Stimulated activated CD4-positive, alpha-beta T cell treated with anti-CD3 and anti-CD28 coated beads, Interleukin-15, amount 100 ng/mL, for 48 hours (primary cell): ENCODE results near the gene PSME1.

Experiments used
- DNase-seq, 2 donors: peaks; one replicate each; pipeline ENCODE4 v3.0.0-alpha.2; 2020; ENCODE audit warnings: low read depth in 2 of 2

Gene PSME1

DNA sequence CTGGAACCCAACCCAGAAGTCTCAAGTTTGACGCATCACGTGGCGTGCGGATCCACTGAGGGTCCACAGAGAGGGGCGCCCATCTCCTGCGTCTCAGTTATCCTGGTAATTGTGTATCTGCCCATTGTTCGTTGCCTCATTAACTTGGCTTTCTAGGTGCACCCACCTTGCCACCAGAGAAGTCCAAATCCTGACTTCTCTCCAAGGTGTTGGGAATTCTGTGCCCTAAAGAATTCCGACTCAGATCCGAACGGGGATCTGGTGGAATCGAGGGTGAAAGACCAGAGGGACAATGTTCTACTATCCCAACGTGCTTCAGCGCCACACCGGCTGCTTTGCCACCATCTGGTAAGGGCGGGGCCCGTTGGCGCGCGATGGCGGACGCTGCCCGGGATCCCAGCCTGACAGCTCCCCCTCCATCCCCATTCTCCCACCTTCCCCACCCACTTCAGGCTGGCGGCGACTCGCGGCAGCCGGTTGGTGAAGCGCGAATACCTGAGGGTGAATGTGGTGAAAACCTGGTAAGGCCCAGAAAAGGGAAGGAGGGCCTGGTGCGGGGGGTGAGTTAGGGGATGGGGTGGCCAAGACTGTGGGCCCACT is 36.4 kb downstream of the PSME1 start:
- DNase-seq, result no peak

DNA sequence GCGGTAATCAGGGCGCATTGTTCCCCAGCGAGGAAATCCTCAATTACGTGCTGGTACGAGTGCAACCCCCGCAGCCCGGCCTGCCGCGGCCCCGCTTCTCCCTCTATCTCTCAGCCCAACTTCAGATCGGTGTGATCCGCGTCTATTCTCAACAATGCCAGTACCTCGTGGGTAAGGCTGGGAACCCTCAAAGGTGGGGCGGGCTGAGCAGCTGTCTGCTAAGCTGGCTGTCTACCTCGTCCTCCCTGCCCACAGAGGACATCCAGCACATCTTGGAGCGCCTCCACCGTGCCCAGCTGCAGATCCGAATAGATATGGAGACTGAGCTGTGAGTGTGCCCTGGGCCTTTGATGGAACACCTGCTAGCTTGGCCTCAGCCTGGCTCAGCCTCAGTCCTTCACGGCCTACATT is 36.9 kb downstream of the PSME1 start:
- no peak for DNase-seq

DNA sequence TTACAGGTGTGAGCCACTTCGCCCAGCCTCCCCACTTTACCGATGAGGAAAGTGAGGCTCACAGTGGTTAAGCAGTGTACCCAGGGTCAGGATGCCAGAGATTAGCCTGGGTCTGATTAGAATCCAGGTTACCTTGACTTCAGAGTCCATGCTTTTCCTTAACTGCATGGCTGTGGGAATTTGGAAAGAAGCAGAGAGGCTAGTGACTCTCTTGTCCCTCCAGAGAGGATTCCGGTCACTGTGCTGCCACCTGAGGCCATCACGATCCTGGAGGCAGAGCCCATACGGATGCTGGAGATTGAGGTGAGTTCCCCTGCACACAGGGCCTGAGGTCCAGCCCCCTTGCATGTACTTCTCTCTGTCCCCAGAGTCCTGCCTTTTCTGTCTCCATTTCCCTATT is 40.6 kb downstream of the PSME1 start:
- DNase-seq, result no peak

DNA sequence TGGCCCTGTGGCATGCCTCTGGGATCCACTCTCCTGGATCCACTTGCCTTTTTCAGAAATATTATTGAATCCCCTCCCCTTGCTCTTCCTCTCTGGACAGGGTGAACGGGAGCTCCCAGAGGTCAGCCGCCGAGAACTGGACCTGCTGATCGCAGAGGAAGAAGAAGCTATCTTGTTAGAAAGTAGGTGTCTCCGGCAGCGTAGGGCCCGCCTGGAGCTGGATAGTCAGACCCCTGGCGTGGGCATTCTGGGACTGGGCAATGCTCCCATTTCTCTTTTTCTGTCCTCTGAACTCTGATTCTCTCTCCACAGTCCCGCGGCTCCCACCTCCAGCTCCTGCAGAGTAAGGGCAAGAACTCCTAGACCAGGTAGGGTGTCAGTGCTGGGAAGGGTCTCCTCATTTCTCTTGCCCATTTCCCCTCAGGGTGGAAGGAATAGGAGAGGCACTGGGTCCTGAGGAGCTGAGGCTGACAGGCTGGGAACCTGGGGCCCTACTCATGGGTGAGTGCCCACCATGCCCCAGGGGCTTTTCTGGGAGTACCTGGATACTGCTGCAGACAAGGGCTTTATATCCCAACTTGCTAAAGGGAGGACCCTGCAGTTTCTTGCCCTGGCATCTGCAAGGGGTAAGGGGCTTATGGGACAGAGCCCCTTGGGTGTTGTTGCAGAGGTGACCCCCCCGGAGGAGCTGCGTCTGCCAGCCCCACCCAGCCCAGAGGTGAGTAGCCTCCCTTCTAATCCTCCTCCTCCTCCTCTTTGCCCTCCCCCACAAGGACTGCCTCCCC is 41.2 kb downstream of the PSME1 start:
- no peak for DNase-seq

DNA sequence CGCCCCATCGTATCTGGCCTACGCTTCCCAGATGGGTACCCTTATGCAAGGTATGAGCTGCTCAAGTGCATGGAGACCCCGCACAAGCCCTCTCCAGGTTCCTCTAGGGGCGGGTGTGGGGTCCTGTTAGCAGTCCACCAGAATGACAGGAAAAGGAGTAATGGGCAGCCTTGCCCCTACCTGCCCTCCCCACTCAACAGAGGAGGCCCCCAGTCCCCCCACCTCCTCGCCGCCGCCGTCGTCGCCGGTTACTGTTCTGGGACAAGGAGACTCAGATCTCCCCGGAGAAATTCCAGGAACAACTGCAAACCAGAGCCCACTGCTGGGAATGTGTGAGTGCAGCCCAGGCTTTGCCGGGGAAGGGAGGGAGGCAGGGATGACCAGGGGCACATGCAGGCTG is 41.9 kb downstream of the PSME1 start:
- no peak for DNase-seq

DNA sequence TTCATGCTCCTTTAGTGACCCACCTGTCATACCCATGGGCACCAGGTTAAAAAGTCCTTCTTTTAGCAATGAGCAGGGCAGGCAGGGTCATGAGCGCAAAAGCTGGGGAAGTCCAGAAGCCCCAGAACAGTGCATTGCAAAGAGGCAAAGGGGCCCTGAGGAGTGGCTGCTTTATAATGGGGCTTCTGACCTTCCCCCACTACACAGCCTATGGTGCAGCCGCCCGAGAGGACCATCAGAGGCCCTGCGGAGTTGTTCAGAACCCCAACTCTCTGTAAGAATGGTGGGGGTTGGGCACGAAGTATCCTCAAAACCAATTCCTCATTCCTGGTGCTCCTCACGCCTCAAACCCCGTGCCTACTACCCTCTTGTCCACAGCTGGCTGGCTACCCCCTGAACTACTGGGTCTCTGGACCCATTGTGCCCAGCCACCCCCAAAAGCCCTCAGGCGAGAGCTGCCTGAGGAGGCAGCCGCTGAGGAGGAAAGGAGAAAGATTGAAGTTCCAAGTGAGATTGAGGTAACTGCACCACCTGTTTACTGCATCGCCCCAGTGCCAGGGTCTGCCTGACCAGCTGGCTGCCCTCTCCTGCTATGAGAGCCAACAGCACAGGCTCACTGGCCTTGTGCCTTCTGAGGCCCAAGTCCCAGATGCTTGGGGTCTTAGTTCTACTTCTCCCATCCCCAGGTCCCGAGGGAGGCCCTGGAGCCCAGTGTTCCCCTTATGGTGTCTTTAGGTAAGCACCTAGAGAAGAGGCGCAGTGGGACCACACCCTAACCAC is 42.6 kb downstream of the PSME1 start:
- no peak for DNase-seq

DNA sequence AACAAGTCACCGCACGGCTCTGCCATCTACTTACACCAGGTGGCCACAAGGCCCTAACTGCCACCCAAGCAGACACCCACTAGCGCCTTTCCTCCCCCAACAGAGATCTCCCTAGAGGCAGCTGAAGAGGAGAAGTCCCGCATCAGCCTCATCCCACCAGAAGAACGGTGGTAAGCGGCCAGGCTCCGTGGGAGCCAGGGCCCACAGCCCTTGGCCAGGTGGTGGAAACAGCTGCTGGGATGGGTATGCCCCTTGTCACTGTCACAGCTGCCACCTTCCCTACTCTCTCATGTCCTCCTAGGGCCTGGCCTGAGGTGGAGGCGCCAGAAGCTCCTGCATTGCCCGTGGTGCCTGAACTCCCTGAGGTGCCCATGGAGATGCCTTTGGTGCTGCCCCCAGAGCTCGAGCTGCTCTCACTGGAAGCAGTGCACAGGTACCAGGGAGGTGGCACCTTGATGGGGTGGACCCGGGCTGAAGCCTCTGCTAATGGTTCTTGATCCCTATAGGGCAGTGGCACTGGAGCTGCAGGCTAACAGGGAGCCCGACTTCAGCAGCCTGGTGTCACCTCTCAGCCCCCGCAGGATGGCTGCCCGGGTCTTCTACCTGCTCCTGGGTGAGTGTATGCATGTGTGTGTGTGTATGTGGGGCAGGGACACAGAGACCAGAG is 43.4 kb downstream of the PSME1 start:
- DNase-seq, result no peak

DNA sequence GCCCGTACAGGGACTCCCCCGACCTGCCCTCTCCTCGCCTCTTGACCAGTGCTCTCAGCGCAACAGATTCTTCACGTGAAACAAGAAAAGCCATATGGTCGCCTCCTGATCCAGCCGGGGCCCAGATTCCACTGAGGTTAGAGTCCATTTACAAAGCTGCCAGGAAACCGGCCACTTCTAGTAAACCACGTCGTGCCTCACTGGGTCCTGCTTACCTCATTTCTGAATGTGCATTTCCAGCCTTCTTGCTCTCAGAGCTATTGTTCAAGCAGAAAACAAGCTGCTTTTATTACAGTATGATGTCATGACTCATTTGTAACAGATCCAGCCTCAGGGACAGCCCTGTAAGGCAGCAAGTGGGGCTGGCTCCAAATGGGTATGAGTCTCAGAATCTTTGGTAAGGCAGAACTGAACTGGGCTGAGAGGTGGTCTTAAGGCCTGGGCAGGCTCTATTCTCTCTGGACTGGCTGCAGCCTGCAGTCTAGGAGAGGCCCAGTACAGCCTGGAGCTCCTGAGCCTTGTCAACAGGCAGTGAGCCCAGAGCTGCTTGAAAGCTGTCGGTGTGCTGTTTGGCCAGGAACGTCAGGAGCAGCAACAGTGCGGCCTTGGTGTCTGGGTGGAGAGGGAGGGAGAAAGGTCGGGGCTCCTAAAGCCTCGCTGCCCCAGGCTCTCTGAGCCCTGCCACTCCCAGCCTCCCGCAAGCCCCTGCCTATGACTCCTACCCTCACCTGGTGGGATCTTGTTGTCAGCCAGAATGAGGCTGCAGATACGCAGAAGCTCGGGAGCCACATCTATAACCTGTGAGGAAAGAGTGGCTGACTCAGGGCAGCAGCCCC is 44.2 kb downstream of the PSME1 start:
- DNase-seq, result no peak

DNA sequence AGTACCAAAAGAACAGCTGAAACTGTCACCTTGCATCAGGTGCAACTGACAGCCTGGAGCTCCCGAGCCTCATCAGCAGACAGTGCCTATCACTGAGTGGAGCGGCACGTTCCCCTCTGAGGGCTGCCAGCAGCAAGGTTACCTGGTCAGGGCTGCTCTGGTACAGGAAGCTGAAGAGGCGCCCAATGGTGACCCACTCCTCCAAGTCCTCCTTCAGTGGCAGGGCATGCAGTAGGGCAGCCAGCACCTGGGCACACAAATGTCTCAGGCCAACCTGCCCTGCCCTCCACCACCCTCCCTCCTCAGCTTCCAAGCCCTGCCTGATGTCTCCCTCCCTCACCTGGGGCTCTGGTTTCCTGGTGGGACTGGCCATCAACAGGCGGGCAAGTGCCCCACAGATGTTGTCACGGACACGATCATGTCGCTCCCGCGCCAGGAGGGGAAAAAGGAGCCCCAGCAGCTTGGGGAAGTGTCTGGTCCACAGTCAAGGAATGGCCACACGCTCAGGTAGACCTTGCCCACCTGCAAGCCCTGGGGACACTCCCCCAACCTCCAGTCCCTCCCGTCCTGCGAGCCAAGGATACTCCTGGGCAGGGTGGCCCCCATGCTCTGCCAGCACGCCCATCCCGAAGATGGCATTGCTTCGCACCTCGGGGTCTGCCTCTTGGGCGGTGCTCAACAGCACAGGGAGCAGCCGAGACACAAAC is 45.5 kb downstream of the PSME1 start:
- DNase-seq, result no peak

DNA sequence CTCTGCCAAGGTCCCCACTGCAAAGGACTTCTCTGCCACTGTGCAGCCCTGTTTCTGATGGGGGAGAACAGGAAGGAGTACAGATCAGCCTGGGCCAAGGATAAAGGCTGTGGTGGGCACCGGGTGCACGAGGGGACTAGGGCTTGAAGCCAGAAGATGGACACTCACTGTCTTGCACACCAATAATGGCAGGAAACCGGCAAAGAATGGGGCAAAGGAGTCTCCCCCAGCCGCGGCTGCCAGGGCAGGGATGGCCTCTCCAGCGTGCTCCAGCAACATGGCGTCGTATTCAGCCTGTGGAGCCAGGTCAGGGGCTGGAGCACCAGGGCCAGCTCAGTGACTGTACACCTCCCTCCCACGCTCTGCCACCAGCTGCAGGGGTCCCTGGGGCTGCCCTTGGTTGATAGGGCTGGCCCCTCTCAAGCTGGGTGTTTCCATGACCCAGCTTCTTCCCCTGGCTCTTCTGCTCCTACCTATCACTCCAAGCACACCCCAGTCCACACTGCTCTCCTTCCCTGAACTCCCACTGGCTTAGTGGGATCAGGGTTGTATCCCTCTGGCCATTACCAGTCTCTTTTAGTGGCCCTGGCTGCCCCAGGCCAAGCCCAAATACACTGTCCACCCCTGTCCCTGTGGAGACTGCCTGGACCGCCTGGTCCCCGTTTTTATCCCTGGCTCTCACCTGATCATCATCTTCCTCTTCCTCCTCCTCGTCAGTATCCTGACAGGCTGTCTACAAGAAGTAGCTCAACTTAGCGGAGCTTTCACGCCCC is 46.3 kb downstream of the PSME1 start:
- no peak for DNase-seq

DNA sequence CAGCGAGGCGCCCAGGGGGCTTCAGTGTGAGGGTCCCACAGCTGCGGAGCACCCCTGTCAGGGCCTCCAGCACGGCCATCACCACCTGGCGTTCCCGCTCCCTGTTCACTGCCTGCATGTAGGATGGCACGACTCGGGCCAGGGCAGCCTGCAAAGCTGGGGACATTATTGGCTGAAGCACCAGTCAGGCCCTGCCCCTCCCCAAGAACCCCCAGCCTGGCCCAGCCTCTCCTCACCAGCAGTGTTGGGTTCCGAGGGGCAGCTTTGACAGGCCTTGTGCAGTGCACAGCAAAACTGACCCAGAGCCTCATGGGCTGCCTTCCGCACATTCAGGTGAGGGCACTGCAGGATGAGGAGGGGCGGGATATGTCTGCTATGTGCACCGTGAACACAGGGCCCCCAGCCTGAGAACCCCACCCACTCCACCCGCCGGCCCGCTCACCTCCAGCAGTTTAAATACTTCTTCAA is 47.1 kb downstream of the PSME1 start:
- no peak for DNase-seq

DNA sequence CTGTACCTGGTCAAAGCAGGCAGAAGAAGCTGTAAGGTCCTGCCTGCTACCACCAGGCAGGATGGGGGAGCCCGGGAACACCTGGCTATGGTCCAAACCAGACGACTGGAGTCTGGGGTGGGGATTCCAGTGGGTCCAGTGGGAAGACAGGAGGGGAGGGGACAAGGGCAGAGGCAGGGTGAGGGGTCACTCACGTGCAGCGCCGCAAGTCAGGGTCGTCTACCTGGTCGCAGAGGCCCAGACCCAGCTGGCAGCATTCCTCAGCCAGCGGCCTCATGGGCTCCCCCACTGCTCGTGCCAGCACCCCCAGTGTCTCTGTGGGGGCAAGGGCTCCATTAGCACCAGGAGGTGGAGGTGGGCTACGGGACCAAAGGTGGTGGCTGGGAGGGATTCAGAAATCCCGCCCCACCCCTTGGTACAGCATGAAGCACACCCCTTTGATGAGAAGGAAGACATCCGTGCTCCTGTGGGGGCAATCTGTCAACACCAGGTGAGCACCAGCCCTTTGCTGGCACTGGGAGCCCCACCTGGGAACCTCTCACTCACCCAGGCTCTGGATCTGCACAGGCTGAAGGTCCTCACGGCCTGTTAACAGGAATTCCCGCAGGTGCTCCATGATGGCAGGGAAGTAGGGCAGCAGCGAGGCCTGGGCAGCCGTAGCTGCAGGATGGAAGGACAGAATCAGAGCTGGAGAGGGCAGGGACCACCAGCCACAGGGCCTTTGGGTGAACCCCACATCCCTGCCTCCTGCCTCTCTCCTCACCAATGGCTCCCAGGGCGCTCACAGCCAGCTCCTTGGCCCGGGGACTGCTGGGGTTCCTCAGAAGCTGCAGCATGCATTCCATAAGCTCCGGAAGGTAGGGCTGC is 48.3 kb downstream of the PSME1 start:
- no peak for DNase-seq

DNA sequence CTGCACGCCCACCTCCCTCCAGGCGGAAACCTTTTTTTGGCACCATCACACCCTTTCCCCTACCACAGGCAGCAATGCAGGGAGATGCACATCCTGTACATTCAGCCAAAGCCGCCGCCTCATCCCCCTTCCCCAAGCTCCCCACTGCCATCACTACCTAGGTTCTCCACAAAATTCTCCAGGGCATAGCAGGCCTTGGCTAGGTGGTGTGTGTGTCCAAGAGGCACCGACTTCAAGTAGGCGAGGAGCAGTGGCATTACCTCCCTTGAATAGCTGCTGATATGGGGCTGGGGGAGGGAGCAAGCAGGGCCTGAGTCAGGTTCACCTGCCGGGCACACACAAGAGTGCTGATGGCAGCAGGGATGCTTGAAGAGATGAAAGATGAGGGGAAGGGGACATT is 49.0 kb downstream of the PSME1 start:
- DNase-seq, result no peak

DNA sequence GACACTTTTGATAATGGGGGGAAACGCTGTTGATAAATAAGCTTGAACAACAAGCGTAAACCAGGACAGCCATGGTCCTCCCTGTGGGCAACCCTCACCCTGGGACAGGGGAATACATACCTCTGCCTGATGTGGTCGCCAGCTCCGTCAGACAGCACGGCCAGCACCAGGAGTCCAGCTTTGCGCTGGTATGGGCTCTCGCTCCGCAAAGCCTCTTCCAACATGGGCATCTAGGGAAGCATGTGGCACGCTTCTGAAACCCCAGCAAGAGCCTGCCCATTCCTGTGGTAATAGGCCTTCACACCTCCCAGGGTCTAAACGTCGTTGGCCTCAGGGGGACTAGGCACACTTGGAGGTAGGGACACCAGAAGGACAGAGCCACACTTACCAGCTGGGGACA is 49.7 kb downstream of the PSME1 start:
- DNase-seq, result no peak

DNA sequence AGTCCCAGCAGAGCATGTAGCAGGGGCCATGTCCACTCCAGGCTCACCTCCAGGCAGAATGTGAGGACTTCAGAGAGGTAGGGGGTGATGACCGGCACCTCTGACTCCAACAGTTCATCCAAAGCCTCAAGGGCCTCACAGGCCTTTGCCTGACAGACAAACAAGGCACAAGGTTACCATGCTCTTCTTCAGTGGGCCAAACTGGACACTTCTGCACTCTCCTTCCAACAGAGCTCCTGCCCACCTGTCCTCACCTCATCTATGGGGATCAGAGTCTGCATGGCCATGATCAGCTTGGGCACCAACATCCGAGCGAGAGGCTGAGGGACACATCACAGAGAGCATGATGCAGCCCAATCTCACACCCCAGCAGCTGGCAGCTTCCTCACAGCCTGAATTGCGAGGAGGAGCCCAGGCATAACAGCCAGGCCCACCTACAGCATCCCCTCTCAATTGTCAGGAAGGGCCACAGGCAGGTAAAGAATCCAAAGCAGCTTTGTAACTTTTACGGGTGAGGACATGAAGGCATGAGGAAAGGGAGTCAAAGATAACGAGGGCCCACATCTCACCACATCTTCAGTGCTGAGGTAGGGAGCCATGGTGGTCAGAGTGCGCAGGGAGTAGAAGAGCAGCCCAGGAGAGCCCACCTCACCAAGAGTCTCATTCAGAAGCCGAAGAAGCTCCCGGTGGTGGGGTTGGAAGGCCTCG is 51.0 kb downstream of the PSME1 start:
- DNase-seq, result no peak

DNA sequence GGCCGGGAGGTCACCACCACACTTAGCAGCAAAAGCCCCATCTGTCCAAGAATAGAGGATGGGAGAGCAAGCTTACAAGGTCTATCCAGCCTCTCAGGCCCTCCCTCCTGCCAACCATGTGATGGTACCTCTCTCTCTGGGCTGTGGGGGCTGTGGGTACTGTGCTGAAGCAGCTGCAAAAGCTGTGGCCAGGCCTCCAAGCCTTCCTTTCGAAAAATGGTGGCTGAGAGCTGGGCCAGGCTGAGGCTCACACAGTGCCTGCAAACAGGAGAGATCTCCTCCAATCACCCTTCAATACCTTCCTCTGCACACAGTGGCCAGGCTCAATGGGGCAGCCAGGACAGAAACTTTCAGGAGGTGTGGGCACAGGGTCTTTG is 51.5 kb downstream of the PSME1 start:
- DNase-seq, result no peak
